ENCODE measurements around the gene PCAT7.

- TF ChIP-seq POLR2AphosphoS5 (IDR thresholded peaks at IDR 0.05; ENCODE audit: borderline replicate concordance, low read depth, low read length) (no peak), EZH2 (IDR thresholded peaks at IDR 0.05) (no peak)
These were observed 52.5 kb downstream of the PCAT7 start for GRCh38 chr9:94607423-94607691.

Data from SK-N-MC (cell line).